Epithelial cell of prostate (primary cell): ENCODE data around the gene SPTAN1.

Source experiments
- DNase-seq: peaks from one replicate; pipeline ENCODE4 v3.0.0-alpha.2; 2011; ENCODE audit warnings: low read depth, low spot score
- H3K27ac ChIP-seq: fragments of 450-650 bp; 2 replicates; pipeline ENCODE4 v1.5.1; 2017; ENCODE audit warnings: mild to moderate bottlenecking

The SPTAN1 gene

GRCh38 chr9:128593039-128593438 lies 40.7 kb downstream of the SPTAN1 start:
- no peak overlapping the region for H3K27ac ChIP-seq
- DNase-seq, result no peak

GRCh38 chr9:128593856-128594255 lies 41.5 kb downstream of the SPTAN1 start:
- H3K27ac ChIP-seq, result no peak overlapping the region
- DNase-seq, result no peak

GRCh38 chr9:128595471-128595870 lies 43.1 kb downstream of the SPTAN1 start:
- H3K27ac ChIP-seq, result no peak overlapping the region
- no peak for DNase-seq

GRCh38 chr9:128600099-128600498 lies 47.7 kb downstream of the SPTAN1 start:
- DNase-seq, result no peak
- no peak overlapping the region for H3K27ac ChIP-seq

- no peak overlapping the region for H3K27ac ChIP-seq
- no peak for DNase-seq
These were observed 51.3 kb downstream of the SPTAN1 start for GRCh38 chr9:128603697-128604096.

- H3K27ac ChIP-seq, result peak overlapping the region; percentile 22
- no peak for DNase-seq
These were observed 55.4 kb downstream of the SPTAN1 start for GRCh38 chr9:128607642-128608350.

- DNase-seq, result no peak
- H3K27ac ChIP-seq, result no peak overlapping the region
These were observed 58.5 kb downstream of the SPTAN1 start for GRCh38 chr9:128610897-128611296.

GRCh38 chr9:128611600-128612394 lies 59.4 kb downstream of the SPTAN1 start:
- H3K27ac ChIP-seq, result no peak overlapping the region
- DNase-seq, result no peak

GRCh38 chr9:128614728-128615127 lies 62.3 kb downstream of the SPTAN1 start:
- H3K27ac ChIP-seq, result no peak overlapping the region
- DNase-seq, result no peak

- H3K27ac ChIP-seq, result no peak overlapping the region
- no peak for DNase-seq
These were observed 63.2 kb downstream of the SPTAN1 start for GRCh38 chr9:128615571-128615970.

GRCh38 chr9:128617943-128618342 lies 65.6 kb downstream of the SPTAN1 start:
- no peak for DNase-seq
- no peak overlapping the region for H3K27ac ChIP-seq

- no peak overlapping the region for H3K27ac ChIP-seq
- no peak for DNase-seq
These were observed 66.7 kb downstream of the SPTAN1 start for GRCh38 chr9:128619127-128619526.

- DNase-seq, result no peak
- H3K27ac ChIP-seq, result no peak overlapping the region
These were observed 67.4 kb downstream of the SPTAN1 start for GRCh38 chr9:128619779-128620178.

GRCh38 chr9:128621730-128622455 lies 69.5 kb downstream of the SPTAN1 start:
- DNase-seq, result no peak
- H3K27ac ChIP-seq, result peak overlapping the region; percentile 13

- H3K27ac ChIP-seq, result no peak overlapping the region
- no peak for DNase-seq
These were observed 72.2 kb downstream of the SPTAN1 start for GRCh38 chr9:128624566-128624965.

GRCh38 chr9:128625391-128626146 lies 73.2 kb downstream of the SPTAN1 start:
- no peak overlapping the region for H3K27ac ChIP-seq
- DNase-seq, result no peak

GRCh38 chr9:128626181-128626580 lies 73.8 kb downstream of the SPTAN1 start:
- DNase-seq, result no peak
- H3K27ac ChIP-seq, result no peak overlapping the region

GRCh38 chr9:128627127-128627715 lies 74.8 kb downstream of the SPTAN1 start:
- H3K27ac ChIP-seq, result no peak overlapping the region

GRCh38 chr9:128627906-128628305 lies 75.5 kb downstream of the SPTAN1 start:
- DNase-seq, result no peak
- no peak overlapping the region for H3K27ac ChIP-seq

More at GRCh38 chr9:128627127-128627715, 74.8 kb downstream of the SPTAN1 start:
- no peak for DNase-seq
